Measurements from ENCODE around the gene MAEA.

DNA sequence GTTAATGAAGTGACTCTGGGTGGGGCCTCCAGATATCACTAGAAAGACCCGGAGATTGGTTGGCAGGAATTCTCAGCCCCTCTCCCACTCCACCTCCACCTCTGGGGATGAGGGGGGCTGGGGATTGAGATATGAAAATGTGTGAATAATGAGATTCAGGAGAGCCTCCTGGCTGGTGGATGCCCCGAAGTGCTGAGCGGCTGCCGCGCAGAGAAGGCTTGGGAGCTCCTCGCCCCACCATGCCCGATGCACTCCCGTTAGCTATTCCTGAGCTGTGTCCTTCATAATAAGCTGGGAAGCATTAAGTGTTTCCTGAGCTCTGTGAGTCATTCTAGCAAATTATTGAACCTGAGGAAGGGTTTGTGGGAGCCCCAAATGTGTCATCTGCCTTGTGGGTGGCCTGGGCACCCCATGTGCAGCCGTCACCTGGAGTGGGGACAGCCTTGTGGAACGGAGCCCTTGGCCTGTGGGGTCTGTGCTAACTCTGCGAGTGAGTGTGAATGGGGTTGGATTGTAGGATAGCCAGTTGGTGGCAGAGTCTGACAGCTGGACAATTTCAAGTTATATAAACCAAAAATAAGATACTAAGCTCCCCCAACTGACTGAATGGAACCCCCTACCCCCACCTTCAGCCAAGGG, 4.4 kb upstream of the MAEA start:
- TF ChIP-seq SUZ12 (IDR thresholded peaks at IDR 0.05; ENCODE audit: extremely low read depth, insufficient read depth, insufficient read length), result no peak
- TF ChIP-seq YY1 (IDR thresholded peaks at IDR 0.05; ENCODE audit: insufficient read depth, insufficient read length), result no peak
- no peak for TF ChIP-seq ZNF274 (IDR thresholded peaks at IDR 0.05; ENCODE audit: low read depth, low read length)
